B cell (primary cell): ENCODE results near the gene TEX52. TPM values are rescaled to one million over a fixed set of nuclear protein-coding genes. Genes with fewer than 3 reads are reported as not detected.
A peak's percentile ranks its signal among the peaks of the same experiment; 100 is the strongest.

Experiments used
- ATAC-seq: fragments of 200-7000 bp; cut with Tn5 transposase; one replicate; pipeline ENCODE4 v1.10.0; 2021; ENCODE audit warnings: low read depth, mild to moderate bottlenecking, moderate number of reproducible peaks, moderate library complexity
- CTCF ChIA-PET: fragments of 350-600 bp; sonication (Branson Sonifier 250); formaldehyde crosslinking; loops from one replicate; lab custom pipeline; 2021; ENCODE audit warnings: antibody characterized with exemption, inconsistent platforms; lab: Charles Lee
- POLR2A ChIA-PET: fragments of 350-600 bp; sonication (Branson Sonifier 250); formaldehyde crosslinking; loops from one replicate; lab custom pipeline; 2021; ENCODE audit warnings: antibody characterized with exemption; lab: Charles Lee
- DNase-seq: peaks from one replicate; pipeline ENCODE4 v3.0.0; 2013
- H2AFZ ChIP-seq: 2 replicates; pipeline ENCODE4 v1.6.1; 2012; ENCODE audit warnings: mild to moderate bottlenecking, low read depth, low read length; ENCODE audit not compliant: insufficient read depth, poor library complexity, severe bottlenecking
- H3K27ac ChIP-seq, 2 donors: 1 replicate in 1 of 2; 2 replicates in 1 of 2; pipeline ENCODE4 v1.5.1; 2012 to 2013; ENCODE audit warnings: low read length in 2 of 2, mild to moderate bottlenecking in 2 of 2, moderate library complexity in 1 of 2
- H3K27me3 ChIP-seq, 4 experiments: fragments of 200-600 bp in 1 of 4; sonication (generic) in 1 of 4; replicated peaks in 1 of 4; 1 replicate in 2 of 4; 2 replicates in 2 of 4; pipeline versions ENCODE4 v1.6.1 to v1.7.0; 2013 to 2016; ENCODE audit warnings: low read length in 3 of 4, mild to moderate bottlenecking in 2 of 4, mixed read lengths in 1 of 4, moderate library complexity in 1 of 4; ENCODE audit not compliant: insufficient read depth in 4 of 4, control insufficient read depth in 3 of 4; ENCODE audit errors: control extremely low read depth in 1 of 4
- H3K36me3 ChIP-seq, 2 experiments: replicated peaks in 1 of 2; 1 replicate in 1 of 2; 2 replicates in 1 of 2; pipeline versions ENCODE4 v1.6.1 to v1.7.1; 2013; ENCODE audit warnings: low read length in 1 of 2; ENCODE audit not compliant: insufficient read depth in 2 of 2, control insufficient read depth in 1 of 2; ENCODE audit errors: control extremely low read depth in 1 of 2, extremely low read depth in 1 of 2
- H3K4me1 ChIP-seq, 2 donors: fragments of 200-600 bp in 1 of 2; sonication (generic) in 1 of 2; 1 replicate in 1 of 2; 2 replicates in 1 of 2; pipeline versions ENCODE4 v1.5.1 to v1.6.1; 2013 to 2017; ENCODE audit warnings: low read length in 2 of 2; ENCODE audit not compliant: control insufficient read depth in 2 of 2, insufficient read depth in 2 of 2
- H3K4me2 ChIP-seq: replicated peaks from 2 replicates; pipeline ENCODE3; 2012; ENCODE audit warnings: mild to moderate bottlenecking, low read depth, low read length; ENCODE audit not compliant: poor library complexity, severe bottlenecking
- H3K4me3 ChIP-seq, 5 experiments: fragments of 200-600 bp in 1 of 5; sonication (generic) in 1 of 5; 1 replicate in 3 of 5; 2 replicates in 2 of 5; pipeline versions ENCODE4 v1.5.1 to v1.7.0; 2011 to 2016; ENCODE audit warnings: low read length in 4 of 5, mild to moderate bottlenecking in 4 of 5, low read depth in 2 of 5, control low read depth in 1 of 5, moderate library complexity in 1 of 5; ENCODE audit not compliant: insufficient read depth in 1 of 5; ENCODE audit errors: control extremely low read depth in 1 of 5, extremely low read depth in 1 of 5
- H3K79me2 ChIP-seq: fragments of 200-600 bp; sonication (generic); one replicate; pipeline ENCODE4 v1.6.0; 2016; ENCODE audit warnings: low read length; ENCODE audit not compliant: control insufficient read depth, insufficient read depth
- H3K9ac ChIP-seq: fragments of 200-600 bp; sonication (generic); 2 replicates; pipeline ENCODE4 v1.6.1; 2017; ENCODE audit warnings: mild to moderate bottlenecking, low read length, moderate library complexity
- H3K9me3 ChIP-seq, 3 donors: one replicate each; pipeline versions ENCODE4 v1.6.1 to v1.7.1; 2013; ENCODE audit warnings: low read length in 2 of 3; ENCODE audit not compliant: control insufficient read depth in 2 of 3, insufficient read depth in 1 of 3; ENCODE audit errors: control extremely low read depth in 1 of 3
- H4K20me1 ChIP-seq: 2 replicates; pipeline ENCODE4 v1.6.0; 2012; ENCODE audit warnings: mild to moderate bottlenecking, low read length; ENCODE audit not compliant: insufficient read depth, control insufficient read depth, poor library complexity, severe bottlenecking
- H3K27ac Mint-ChIP-seq: one replicate; pipeline ENCODE4 v1.8.0; 2021; ENCODE audit warnings: mixed read lengths
- H3K27me3 Mint-ChIP-seq: one replicate; pipeline ENCODE4 v1.8.0; 2021; ENCODE audit warnings: mixed read lengths
- H3K4me1 Mint-ChIP-seq: one replicate; pipeline ENCODE4 v1.8.0; 2021; ENCODE audit warnings: mixed read lengths
- H3K4me3 Mint-ChIP-seq: one replicate; pipeline ENCODE4 v1.8.0; 2021; ENCODE audit warnings: mixed read lengths
- H3K9me3 Mint-ChIP-seq: one replicate; pipeline ENCODE4 v1.8.0; 2022; ENCODE audit warnings: mixed read lengths; ENCODE audit not compliant: insufficient read depth
- EZH2 ChIP-seq: IDR thresholded peaks from 2 replicates; pipeline ENCODE4 v1.6.1; 2012; ENCODE audit warnings: borderline replicate concordance, low read depth, mild to moderate bottlenecking, moderate library complexity, low read length; ENCODE audit not compliant: insufficient read depth, poor library complexity, severe bottlenecking
- WGBS: methylation state at CpG from one replicate; pipeline ENCODE4 v1.1.5; 2013; ENCODE audit warnings: missing lambda C conversion rate; ENCODE audit not compliant: insufficient coverage; 5-methylcytosine and 5-hydroxymethylcytosine counted together
- intact Hi-C: fragments of 100-400 bp; cut with micrococcal nuclease; formaldehyde crosslinking; loops from one replicate; pipeline ENCODE4 v1.10.0; 2022
- polyA plus RNA-seq: library from polyadenylated mRNA; depleted of rRNA; stranded (reverse); fragments of >200 nt; gene quantifications from 2 replicates; pipeline ENCODE4 v1.2.3, GENCODE V29; 2012
- total RNA-seq, 2 donors: library from RNA; stranded (reverse); fragments of 120-200 nt in 1 of 2; gene quantifications; 1 replicate in 1 of 2; 2 replicates in 1 of 2; pipeline versions ENCODE4 v1.2.3 to v1.2.4, GENCODE V29; 2013 to 2022
- TF ChIP-seq, protein P1 (sequence below): fragments of 200-600 bp; IDR thresholded peaks from one replicate; pipeline ENCODE4 v1.8.0; 2022; ENCODE audit warnings: antibody characterized with exemption, mild to moderate bottlenecking

The TEX52 gene
- total and polyA plus RNA-seq, 2 donors (not counting 1 experiment from before 2014, with no cell fraction given), result not detected

DNA sequence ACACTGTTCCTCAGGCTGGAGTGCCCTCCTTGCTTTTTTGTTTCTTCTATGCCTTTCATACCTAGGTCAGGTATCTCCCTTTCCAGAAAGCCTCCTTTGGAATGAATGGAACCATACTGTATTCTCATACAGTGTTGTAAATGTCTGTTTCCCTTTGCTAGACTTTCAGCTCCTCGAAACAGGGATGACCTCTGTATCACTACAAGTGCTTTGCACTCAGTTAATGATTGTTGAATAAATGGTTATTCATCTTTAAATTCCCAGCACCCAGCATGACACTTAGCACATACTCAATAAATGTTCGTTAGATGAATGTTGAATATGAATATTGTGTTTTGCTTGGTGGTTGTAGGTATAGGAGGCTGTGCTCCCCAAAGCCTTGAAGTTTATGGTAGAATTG is 28.0 kb upstream of the TEX52 start:
- no peak overlapping the region for H3K4me3 ChIP-seq
- H3K27ac ChIP-seq, result peak overlapping the region in 1 of 2 donors; percentile 51
- no peak overlapping the region for H3K4me2 ChIP-seq
- no peak overlapping the region for H2AFZ ChIP-seq
- CTCF ChIA-PET, result interaction anchor here (0.9 to 1.3 kb wide), 3 partner anchors 9 to 415 kb away, joined by 3 to 6 read pairs (median 5); no protein-coding TSS in a partner anchor
- H3K79me2 ChIP-seq, result peaks cover 21% of the 10 kb centered on the region
- TF ChIP-seq, protein P1, sequence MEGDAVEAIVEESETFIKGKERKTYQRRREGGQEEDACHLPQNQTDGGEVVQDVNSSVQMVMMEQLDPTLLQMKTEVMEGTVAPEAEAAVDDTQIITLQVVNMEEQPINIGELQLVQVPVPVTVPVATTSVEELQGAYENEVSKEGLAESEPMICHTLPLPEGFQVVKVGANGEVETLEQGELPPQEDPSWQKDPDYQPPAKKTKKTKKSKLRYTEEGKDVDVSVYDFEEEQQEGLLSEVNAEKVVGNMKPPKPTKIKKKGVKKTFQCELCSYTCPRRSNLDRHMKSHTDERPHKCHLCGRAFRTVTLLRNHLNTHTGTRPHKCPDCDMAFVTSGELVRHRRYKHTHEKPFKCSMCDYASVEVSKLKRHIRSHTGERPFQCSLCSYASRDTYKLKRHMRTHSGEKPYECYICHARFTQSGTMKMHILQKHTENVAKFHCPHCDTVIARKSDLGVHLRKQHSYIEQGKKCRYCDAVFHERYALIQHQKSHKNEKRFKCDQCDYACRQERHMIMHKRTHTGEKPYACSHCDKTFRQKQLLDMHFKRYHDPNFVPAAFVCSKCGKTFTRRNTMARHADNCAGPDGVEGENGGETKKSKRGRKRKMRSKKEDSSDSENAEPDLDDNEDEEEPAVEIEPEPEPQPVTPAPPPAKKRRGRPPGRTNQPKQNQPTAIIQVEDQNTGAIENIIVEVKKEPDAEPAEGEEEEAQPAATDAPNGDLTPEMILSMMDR, result no peak
- no peak for TF ChIP-seq EZH2
- ATAC-seq (no peak), DNase-seq (no peak)
- no peaks in the 10 kb centered on the region for H3K36me3 ChIP-seq
- peaks cover 22% of the 10 kb centered on the region for H3K4me1 Mint-ChIP-seq
- H3K27me3 Mint-ChIP-seq, result no peaks in the 10 kb centered on the region
- H3K9ac ChIP-seq, result no peak overlapping the region
- intact Hi-C loops, result loop anchor here (5.0 kb wide), 2 partner anchors 157 to 192 kb away; partner anchors contain the start of gene TSPAN9
- POLR2A ChIA-PET, result interaction anchor here (1.2 kb wide), 1 partner anchor 193 kb away, joined by 9 read pairs; no protein-coding TSS in a partner anchor
- no CpG with 5 or more reads among the region's 2 CpGs for WGBS
- H3K4me3 Mint-ChIP-seq, result no peak overlapping the region
- H3K27me3 ChIP-seq, result no peaks in the 10 kb centered on the region
- H4K20me1 ChIP-seq, result peaks cover 7% of the 10 kb centered on the region
- H3K4me1 ChIP-seq, result peaks cover 7 to 9% of the 10 kb centered on the region in 2 donors
- peaks cover 0 to 6% (median 0%) of the 10 kb centered on the region in 3 donors for H3K9me3 ChIP-seq
- no peaks in the 10 kb centered on the region for H3K9me3 Mint-ChIP-seq
- peak overlapping the region; percentile 68 for H3K27ac Mint-ChIP-seq

DNA sequence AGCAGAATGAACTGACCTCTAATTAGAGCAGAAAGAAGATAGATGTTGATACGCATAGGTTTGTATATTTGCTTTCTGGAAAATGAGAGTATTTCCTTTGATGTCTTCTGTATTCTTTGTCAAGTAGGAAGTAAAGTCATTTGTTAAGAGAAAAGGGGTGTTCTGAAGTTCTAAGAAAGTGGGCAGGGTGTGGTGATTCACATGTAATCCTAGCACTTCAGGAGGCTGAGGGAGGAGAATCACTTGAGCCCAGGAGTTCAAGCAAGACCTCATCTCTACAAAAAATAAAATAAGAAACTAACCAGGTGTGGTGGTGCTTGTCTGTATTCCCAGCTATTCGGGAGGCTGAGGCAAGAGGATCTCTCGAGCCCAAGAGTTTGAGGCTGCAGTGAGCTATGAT is 23.0 kb upstream of the TEX52 start:
- no peaks in the 10 kb centered on the region for H3K27me3 ChIP-seq
- no peak for ATAC-seq
- Mint-ChIP-seq H3K27me3 (no peaks in the 10 kb centered on the region), H3K9me3 (no peaks in the 10 kb centered on the region), H3K4me3 (peak overlapping the region; percentile 29), H3K4me1 (peaks cover 35% of the 10 kb centered on the region), H3K27ac (no peak overlapping the region)
- no peak overlapping the region for H3K9ac ChIP-seq
- no peak overlapping the region for H3K27ac ChIP-seq
- H2AFZ ChIP-seq, result no peak overlapping the region
- no peaks in the 10 kb centered on the region for H3K9me3 ChIP-seq
- peaks cover 20 to 27% of the 10 kb centered on the region in 2 donors for H3K4me1 ChIP-seq
- no peak overlapping the region for H3K4me2 ChIP-seq
- ChIA-PET CTCF (no interaction called here), POLR2A (no interaction called here)
- H3K4me3 ChIP-seq, result no peak overlapping the region
- TF ChIP-seq, protein P1, result no peak
- no peak for TF ChIP-seq EZH2
- intact Hi-C loops, result loop anchor here (5.0 kb wide), 1 partner anchor 83 kb away; no protein-coding TSS in a partner anchor
- H3K36me3 ChIP-seq, result no peaks in the 10 kb centered on the region
- H4K20me1 ChIP-seq, result peaks cover 3% of the 10 kb centered on the region
- peaks cover 56% of the 10 kb centered on the region for H3K79me2 ChIP-seq
- 94% methylated on average over 3 of the region's 3 CpGs for WGBS
- no peak for DNase-seq
